NCI-H446 treated with DMSO at 0.1 percent for 48 hours (cell line): ENCODE data around the gene CD99.
"Not testable (repeated sequence)": the region's sequence is repeated elsewhere in the genome, so short reads cannot be mapped to it uniquely, and the experiment has no call there.

Experiments used
- DNase-seq: peaks from one replicate; lab custom pipeline; 2025; lab: John Stamatoyannopoulos, UW

The CD99 gene

DNA sequence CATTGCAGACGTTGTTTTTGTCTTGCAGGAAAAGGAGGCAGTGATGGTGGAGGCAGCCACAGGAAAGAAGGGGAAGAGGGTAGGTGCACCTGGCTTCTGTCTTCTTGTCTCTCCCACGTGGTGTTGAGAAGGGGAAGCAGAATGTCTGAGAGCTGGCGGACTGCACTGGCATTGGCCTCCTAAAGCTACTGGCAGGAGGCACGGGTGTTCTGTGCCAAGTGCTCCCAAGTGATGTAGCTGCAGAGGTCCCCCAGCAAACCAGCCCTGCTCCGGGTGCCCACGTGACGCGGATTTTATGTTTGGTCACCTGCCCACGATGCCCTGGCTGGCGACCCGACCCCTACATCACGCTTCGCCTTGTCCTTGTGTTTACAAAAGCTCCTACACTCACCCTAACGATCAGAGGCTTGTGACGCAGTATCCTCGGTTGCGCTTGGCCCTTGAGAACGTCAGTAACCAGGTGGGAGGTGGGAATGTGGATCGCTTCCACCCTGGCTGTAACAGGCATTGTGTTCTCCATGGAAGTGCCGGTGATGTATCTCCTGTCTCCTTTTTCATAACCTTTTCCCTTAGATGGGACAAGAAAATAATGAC lies 32.3 kb downstream of the CD99 start:
- no peak for DNase-seq

GRCh38 chrX:2727264-2727663 lies 36.2 kb downstream of the CD99 start:
- DNase-seq: not testable (repeated sequence)

DNA sequence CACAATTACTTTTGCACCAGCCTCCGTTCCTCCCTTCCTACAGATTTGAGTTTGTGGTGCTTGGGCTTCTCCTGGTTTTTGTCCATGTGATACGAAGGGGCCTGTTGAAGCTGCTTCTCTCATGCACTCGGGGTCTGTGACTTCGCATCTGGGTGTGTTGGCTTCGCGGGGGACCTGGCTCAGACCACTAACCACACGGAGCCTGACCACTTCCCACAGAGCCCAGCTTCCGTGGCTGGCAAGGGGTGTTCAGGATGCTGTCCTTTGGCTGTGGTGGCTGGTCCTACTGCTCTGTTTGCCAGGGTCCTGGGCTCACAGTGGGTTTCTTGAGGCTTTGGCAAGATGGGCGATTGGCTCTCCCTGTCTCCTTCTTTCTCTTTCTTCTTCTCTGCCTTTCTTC lies 41.0 kb downstream of the CD99 start:
- no peak for DNase-seq

GRCh38 chrX:2732649-2733048 lies 41.6 kb downstream of the CD99 start:
- no peak for DNase-seq

GRCh38 chrX:2733286-2733685 lies 42.2 kb downstream of the CD99 start:
- DNase-seq: no peak

DNA sequence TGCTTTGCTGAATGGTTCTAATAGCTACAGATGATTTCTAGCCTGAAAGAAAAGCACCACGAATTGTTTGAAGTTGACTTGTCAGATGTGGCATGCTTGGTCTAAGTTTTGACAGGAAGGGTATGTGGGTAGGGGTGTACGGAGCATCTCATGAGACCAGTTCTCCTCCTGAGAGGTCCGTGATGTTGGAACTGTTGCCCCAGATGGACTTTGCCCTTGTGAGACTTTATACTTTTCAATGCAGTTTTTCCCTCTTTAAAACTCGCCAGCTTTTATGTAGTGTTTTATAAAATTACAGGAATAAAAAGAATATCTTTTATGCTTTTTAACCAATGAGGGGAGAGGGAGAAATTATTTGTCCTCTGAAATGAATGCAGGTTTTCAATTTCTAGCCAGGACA lies 44.2 kb downstream of the CD99 start:
- DNase-seq: no peak

DNA sequence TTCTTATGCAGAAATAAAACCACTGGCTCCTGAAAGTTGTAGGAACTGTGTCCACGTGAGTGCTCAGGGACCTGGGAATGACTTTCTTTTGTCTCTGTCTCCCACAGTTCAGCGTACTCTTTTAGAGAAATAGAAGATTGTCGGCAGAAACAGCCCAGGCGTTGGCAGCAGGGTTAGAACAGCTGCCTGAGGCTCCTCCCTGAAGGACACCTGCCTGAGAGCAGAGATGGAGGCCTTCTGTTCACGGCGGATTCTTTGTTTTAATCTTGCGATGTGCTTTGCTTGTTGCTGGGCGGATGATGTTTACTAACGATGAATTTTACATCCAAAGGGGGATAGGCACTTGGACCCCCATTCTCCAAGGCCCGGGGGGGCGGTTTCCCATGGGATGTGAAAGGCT lies 49.6 kb downstream of the CD99 start:
- no peak for DNase-seq

- DNase-seq: no peak
Observed at GRCh38 chrX:2741386-2741785, 50.3 kb downstream of the CD99 start.

DNA sequence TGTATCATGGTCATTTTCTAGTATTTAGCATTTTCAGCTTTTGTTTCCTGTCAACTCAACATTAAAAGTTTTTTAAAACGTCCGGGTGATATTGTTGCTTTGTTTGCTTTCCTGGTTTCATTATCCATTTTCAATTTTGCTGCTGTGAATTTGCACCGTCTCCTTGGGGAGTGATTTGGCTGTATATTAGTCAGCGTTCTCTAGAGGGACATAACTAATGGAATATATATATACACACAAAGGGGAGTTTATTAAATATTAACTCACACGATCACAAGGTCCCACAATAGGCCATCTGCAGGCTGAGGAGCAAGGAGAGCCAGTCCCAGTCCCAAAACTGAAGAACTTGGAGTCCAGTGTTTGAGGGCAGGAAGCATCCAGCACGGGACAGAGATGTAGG lies 55.2 kb downstream of the CD99 start:
- DNase-seq: not testable (repeated sequence)

- DNase-seq: no peak
Observed at GRCh38 chrX:2748171-2748814, 57.2 kb downstream of the CD99 start.

DNA sequence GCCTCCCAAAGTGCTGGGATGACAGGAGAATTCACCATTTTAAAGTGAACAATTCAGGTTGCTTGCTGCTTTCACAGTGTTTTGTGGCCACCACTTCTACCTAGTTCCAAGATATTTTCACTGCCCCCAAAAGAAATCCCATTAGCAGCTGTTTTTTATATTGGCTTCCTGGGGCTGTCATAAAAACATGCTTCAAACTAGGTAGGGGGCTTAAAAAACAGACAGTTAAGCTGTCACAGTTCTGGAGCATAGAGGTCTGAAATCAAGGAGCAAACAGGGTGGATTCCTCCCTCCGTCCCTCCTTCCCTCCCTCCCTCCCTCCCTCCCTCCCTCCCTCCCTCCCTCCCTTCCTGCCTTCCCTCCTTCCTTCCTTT lies 57.7 kb downstream of the CD99 start:
- DNase-seq: no peak

DNA sequence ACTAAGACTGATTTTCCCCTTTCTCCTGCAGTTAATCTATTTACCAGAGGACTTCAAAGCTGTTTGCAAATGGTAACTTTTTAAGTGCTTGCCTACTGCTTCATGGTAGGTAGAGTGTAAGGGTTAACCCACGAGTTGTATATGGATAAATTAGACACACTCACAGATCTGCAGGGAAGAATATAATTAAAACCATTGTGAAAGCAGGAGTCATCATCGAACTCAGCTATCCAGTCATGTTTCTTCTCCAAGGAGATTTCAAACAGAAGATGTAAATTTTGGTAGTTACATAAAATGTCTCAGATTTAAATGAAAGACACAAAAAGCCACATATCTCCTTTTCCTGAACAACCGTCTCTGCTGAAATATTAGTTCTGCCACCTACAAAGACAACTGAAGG lies 60.2 kb downstream of the CD99 start:
- no peak for DNase-seq

- not testable (repeated sequence) for DNase-seq
Observed at GRCh38 chrX:2751874-2752300, 60.8 kb downstream of the CD99 start, which contains the start of gene XG. Gene XG, plus strand, starts transcription at chrX:2752040. Its CDS starts 235 bp downstream, at chrX:2752275.

- not testable (repeated sequence) for DNase-seq
Observed at GRCh38 chrX:2752441-2752840, 61.3 kb downstream of the CD99 start.

DNA sequence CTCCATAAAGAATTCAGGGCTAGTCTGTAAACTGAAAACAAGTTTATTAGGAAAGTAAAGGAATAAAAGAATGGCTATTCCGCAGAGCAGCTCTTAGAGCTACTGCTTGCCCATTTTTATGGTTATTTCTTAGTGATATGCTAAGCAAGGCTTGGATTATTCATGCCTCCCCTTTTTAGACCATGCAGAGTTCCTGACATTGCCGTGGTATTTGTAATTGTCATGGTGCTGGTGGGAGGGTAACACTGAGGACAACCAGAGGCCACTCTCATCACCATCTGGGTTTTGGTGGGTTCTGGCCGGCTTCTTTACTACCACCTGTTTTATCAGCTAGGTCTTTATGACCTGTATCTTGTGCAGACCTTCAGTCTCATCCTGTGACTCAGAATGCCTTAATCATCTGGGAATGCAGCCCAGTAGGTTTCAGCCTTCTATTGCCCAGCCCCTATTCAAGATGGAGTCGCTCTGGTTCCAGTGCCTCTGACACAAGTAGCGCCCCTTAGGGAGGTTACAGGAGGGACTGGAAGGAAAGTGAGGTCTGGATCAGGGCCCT lies 64.1 kb downstream of the CD99 start:
- not testable (repeated sequence) for DNase-seq

DNA sequence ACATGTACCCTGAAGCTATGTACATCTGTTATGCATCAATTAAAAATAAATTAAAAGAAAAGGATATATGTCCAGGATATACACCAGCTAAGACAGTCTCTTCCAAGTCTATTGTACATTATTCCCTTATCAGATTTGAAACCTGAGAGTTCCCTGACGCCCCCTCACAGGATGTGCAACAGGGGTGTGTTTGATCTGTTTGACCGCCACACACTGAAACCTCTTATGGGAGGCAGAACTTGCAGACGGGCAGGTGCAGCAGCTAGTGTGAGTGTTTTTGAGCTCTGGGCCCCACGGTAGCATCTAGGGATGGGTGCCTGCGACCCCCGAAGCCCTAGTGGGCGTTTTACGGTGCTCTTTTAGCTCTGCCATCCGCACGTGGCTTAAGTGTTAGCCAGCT lies 65.5 kb downstream of the CD99 start:
- DNase-seq: no peak

GRCh38 chrX:2761246-2761645 lies 70.2 kb downstream of the CD99 start:
- DNase-seq: no peak

DNA sequence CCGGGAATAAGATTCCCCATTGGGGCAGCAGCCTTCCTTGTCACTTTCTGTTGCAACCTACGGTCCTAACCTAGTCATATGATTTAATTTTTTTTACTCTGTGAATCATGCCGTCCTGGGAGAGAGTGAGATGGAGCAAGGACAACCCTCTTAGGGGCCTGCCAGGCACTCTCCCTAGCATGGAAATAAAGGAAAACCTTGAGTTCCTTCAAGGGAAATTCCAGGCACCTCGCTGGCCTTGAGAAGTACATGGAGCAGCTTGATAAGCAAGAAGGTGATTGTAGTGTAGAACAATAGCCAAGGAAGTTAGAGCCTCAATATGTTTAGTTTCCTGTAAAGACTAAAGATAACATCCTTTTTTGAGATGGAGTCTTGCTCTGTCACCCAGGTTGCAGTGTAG lies 71.6 kb downstream of the CD99 start:
- not testable (repeated sequence) for DNase-seq

DNA sequence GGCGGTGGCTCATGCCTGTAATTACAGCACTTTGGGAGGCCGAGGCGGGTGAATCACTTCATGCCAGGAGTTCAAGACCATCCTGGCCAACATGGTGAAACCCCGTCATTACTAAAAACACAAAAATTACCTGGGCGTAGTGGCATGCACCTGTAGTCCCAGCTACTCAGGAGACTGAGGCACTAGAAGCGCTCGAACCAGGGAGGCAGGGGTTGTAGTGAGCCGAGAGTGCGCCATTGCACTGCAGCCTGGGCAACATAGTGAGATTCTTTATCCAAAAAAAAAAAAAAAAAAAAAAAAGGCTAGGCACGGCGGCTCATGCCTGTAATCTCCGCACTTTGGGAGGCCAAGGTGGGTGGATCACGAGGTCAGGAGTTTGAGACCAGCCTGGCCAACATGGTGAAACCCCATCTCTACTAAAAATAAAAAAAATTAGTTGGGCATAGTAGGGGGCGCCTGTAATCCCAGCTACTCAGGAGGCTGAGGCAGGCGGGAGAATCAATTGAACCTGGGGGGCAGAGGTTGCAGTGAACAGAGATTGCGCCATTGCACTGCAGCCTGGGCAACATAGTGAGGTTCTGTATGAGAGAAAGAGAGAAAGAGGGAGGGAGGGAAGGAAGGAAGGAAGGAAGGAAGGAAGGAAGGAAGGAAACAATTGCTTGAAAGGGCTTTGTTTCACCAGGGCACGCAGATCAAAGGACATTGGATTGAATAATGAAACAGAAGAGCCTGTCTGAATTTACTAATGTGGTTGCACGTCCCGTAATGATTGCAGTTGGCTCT lies 73.9 kb downstream of the CD99 start:
- DNase-seq: not testable (repeated sequence)

DNA sequence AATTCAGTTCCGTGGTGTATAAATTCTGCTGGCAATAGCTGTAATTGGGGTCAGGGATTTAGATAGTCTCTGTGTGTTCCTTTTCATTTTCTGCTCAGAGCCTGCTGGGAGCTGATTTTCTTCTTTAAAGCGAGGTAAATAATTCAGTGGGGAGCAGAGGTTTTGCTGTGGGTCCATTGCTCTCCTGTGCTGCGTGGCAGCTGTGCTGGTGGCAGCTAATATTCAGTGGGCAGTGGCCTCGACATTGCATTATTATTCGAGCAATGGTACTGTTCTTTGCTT lies 74.4 kb downstream of the CD99 start:
- DNase-seq: no peak

- DNase-seq: no peak
Observed at GRCh38 chrX:2766906-2767305, 75.8 kb downstream of the CD99 start.

DNA sequence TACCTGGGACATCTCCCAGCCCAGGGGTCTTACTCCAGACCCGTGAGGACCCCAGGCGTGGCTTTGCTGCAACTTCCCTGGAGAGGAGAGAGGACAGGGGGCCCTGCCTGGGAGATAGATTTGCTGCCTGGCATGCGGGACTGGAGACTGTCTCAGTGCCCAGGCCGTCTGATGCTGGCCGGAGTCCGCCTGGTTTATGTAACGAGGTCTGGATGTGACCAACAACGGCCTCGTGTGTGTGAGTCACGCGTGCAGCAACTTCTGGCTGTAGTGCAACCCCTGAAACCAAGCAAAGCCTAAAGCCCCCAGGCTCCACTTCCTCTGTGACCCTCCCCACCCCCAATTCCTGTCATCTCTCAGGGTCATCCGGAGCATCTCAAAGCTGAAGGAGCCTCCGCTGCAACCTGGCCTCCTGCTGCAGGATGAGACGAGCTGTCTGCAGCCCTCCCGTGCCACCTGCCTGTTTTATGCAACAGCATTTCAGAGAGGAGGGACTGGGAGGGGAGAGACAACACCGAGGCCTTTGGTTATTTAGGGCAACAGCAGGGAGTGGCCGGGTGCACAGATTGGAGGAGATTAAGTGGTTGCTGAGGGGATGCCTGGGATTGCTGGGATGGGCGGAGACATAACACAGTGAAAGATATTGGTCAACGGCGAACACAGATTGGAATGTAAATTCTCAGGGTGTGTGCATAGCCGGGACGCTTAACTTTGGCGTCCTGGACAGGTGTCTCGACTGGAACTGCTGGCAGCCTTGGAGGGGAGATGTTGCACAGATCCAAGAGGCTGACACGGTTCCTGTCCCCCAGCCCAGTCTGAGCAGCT lies 76.7 kb downstream of the CD99 start:
- DNase-seq: no peak
